Naive thymus-derived CD4-positive, alpha-beta T cell (primary cell): Measurements from ENCODE around the gene BAZ2A. TPM values are rescaled to one million over a fixed set of nuclear protein-coding genes. Genes with fewer than 3 reads are reported as not detected.
A peak's percentile ranks its signal among the peaks of the same experiment; 100 is the strongest.
"Not testable (repeated sequence)": the region's sequence is repeated elsewhere in the genome, so short reads cannot be mapped to it uniquely, and the experiment has no call there.

Source experiments
- ATAC-seq: fragments of 150-1000 bp; cut with Tn5 transposase; 2 replicates; pipeline ENCODE4 v1.10.0; 2021; ENCODE audit warnings: mild to moderate bottlenecking, moderate library complexity
- CTCF ChIA-PET: fragments of 350-600 bp; sonication (Branson Sonifier 250); formaldehyde crosslinking; loops from one replicate; lab custom pipeline; 2021; ENCODE audit warnings: antibody characterized with exemption; lab: Charles Lee
- POLR2A ChIA-PET: fragments of 350-600 bp; sonication (Branson Sonifier 250); formaldehyde crosslinking; loops from one replicate; lab custom pipeline; 2021; ENCODE audit warnings: antibody characterized with exemption, inconsistent platforms; lab: Charles Lee
- DNase-seq, 9 donors: peaks; one replicate each; pipeline versions ENCODE4 v3.0.0 to v3.0.0-alpha.2; 2020 to 2022; ENCODE audit warnings: mixed read lengths in 1 of 9
- H3K27ac ChIP-seq: one replicate; pipeline ENCODE4 v1.7.0; 2013; ENCODE audit warnings: mild to moderate bottlenecking, low read depth, low read length, moderate library complexity
- H3K27me3 ChIP-seq, 2 donors: one replicate each; pipeline ENCODE4 v1.7.0; 2013; ENCODE audit warnings: low read length in 2 of 2, mild to moderate bottlenecking in 2 of 2, moderate library complexity in 2 of 2; ENCODE audit not compliant: control insufficient read depth in 2 of 2, insufficient read depth in 2 of 2
- H3K36me3 ChIP-seq, 3 experiments: 1 replicate in 2 of 3; 2 replicates in 1 of 3; pipeline ENCODE4 v1.7.0; 2013; ENCODE audit warnings: low read length in 3 of 3, mild to moderate bottlenecking in 3 of 3, moderate library complexity in 1 of 3; ENCODE audit not compliant: insufficient read depth in 3 of 3, control insufficient read depth in 2 of 3
- H3K4me1 ChIP-seq, 2 donors: one replicate each; pipeline ENCODE4 v1.7.0; 2013; ENCODE audit warnings: low read length in 2 of 2, mild to moderate bottlenecking in 2 of 2, moderate library complexity in 1 of 2; ENCODE audit not compliant: control insufficient read depth in 2 of 2, insufficient read depth in 2 of 2
- H3K4me3 ChIP-seq: 2 replicates; pipeline ENCODE4 v1.7.0; 2013; ENCODE audit warnings: mild to moderate bottlenecking, low read length
- H3K9me3 ChIP-seq, 3 experiments: 1 replicate in 2 of 3; 2 replicates in 1 of 3; pipeline ENCODE4 v1.7.0; 2013; ENCODE audit warnings: low read length in 3 of 3; ENCODE audit not compliant: control insufficient read depth in 2 of 3
- H3K27ac Mint-ChIP-seq, 9 donors: one replicate each; pipeline ENCODE4 v1.8.0; 2020 to 2022; ENCODE audit warnings: mixed read lengths in 9 of 9, mild to moderate bottlenecking in 8 of 9, moderate library complexity in 5 of 9, inconsistent platforms in 2 of 9
- H3K27me3 Mint-ChIP-seq, 5 donors: one replicate each; pipeline ENCODE4 v1.8.0; 2021 to 2022; ENCODE audit warnings: mixed read lengths in 5 of 5, mild to moderate bottlenecking in 1 of 5
- H3K36me3 Mint-ChIP-seq, 5 donors: one replicate each; pipeline ENCODE4 v1.8.0; 2020 to 2022; ENCODE audit warnings: mixed read lengths in 5 of 5, mild to moderate bottlenecking in 3 of 5, inconsistent platforms in 1 of 5
- H3K4me1 Mint-ChIP-seq, 7 donors: one replicate each; pipeline ENCODE4 v1.8.0; 2020 to 2022; ENCODE audit warnings: mixed read lengths in 7 of 7, mild to moderate bottlenecking in 3 of 7, inconsistent platforms in 1 of 7
- H3K4me3 Mint-ChIP-seq, 10 donors: one replicate each; pipeline ENCODE4 v1.8.0; 2020 to 2022; ENCODE audit warnings: mild to moderate bottlenecking in 10 of 10, mixed read lengths in 10 of 10, moderate library complexity in 6 of 10, inconsistent platforms in 2 of 10
- H3K9me3 Mint-ChIP-seq, 11 donors: one replicate each; pipeline ENCODE4 v1.8.0; 2020 to 2022; ENCODE audit warnings: mixed read lengths in 11 of 11, mild to moderate bottlenecking in 4 of 11, inconsistent platforms in 1 of 11, moderate library complexity in 1 of 11
- intact Hi-C, 2 donors: fragments of 100-400 bp; cut with micrococcal nuclease; formaldehyde crosslinking; loops; one replicate each; pipeline ENCODE4 v1.15.1; 2023
- polyA plus RNA-seq, 2 donors: library from polyadenylated mRNA; unstranded; fragments of 300-500 nt; fragmentation: Illumina TruSeq; gene quantifications; one replicate each; pipeline ENCODE4 v1.2.3, GENCODE V29; 2021
- total RNA-seq, 6 experiments: library from RNA in 5 of 6; stranded (reverse) in 5 of 6; gene quantifications; 1 replicate in 5 of 6; 2 replicates in 1 of 6; pipeline ENCODE4 v1.2.3 and lab custom pipeline; 2021 to 2026

The BAZ2A gene
- total and polyA plus RNA-seq, 7 experiments from 2014 or later: 24.8 to 230 (median 178) TPM

DNA sequence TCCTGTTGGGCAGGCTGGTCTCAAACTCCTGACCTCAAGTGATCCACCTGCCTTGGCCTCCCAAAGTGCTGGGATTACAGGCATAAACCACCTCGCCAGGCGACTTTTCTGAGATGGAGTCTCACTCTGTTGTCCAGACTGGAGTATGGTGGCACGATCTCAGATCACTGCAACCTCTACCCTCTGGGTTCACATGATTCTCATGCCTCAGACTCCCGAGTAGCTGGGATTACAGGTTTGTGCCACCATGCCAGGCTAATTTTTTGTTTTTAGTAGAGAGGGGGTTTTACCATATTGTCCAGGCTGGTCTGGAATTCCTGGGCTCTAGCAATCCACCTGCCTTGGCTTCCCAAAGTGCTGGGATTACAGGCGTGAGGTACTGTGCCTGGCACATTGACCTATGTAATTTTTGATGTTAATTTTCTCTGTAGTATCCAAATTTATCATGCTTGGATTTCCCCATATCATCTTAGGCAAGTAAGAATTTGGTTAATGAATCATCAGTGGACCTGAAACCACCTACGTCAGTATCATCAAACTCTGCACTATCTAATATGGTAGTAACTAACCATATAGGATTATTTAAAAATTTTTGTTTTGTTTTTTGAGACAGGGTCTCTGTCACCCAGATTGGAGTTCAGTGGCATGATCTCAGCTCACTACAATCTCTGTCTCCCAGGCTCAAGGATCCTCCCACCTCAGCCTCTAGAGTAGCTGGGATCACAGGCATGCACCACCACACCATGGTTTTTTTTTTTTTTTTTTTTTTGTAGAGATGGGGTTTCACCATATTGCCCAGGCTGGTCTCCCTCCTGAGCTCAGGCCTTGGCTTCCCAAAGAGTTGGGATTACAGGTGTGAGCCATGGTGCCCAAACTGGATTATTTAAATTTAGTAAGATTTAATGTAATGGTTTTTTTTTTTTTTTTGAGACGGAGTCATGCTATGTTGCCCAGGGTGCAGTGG is 27.6 kb upstream of the BAZ2A start:
- ATAC-seq: no peak
- peaks cover 0 to 8% (median 0%) of the 10 kb centered on the region in 7 donors for H3K4me1 Mint-ChIP-seq
- CTCF ChIA-PET: interaction anchor here (0.7 to 1.7 kb wide), 4 partner anchors 12 to 455 kb away, joined by 3 to 4 read pairs (median 3); no protein-coding TSS in a partner anchor
- H3K4me3 Mint-ChIP-seq: no peak overlapping the region
- H3K27ac Mint-ChIP-seq: peak overlapping the region in 1 of 9 donors; percentile 23
- H3K36me3 ChIP-seq: no peaks in the 10 kb centered on the region
- intact Hi-C loops: no loop called here
- H3K36me3 Mint-ChIP-seq: peaks cover 0 to 19% (median 9%) of the 10 kb centered on the region in 5 donors
- H3K27ac ChIP-seq: no peak overlapping the region
- no peaks in the 10 kb centered on the region for H3K27me3 ChIP-seq
- H3K4me1 ChIP-seq: no peaks in the 10 kb centered on the region
- H3K9me3 Mint-ChIP-seq: peaks cover 3 to 21% (median 12%) of the 10 kb centered on the region in 11 donors
- no peak for DNase-seq
- no peaks in the 10 kb centered on the region for H3K27me3 Mint-ChIP-seq
- POLR2A ChIA-PET: interaction anchor here (0.6 kb wide), 2 partner anchors 11 kb away, joined by 3 read pairs; no protein-coding TSS in a partner anchor
- H3K4me3 ChIP-seq: no peak overlapping the region
- peaks cover 0 to 14% (median 0%) of the 10 kb centered on the region in 3 experiments for H3K9me3 ChIP-seq

DNA sequence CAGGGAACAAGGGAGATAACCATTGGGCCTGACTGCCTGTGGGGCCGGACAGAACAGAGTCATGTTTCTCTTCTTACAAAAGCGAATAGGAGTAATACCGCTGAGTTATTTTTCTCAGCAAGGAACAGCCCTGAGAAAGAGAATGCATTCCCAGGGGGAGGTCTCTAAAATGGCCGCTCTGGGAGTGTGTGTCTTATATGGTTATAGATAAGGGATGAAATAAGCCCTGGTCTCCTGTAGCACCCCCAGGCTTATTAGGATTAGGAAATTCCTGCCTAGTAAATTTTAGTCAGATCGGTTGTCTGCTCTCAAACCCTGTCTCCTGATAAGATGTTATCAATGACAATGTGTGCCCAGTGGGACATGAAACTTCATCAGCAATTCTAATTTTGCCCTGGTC is 23.7 kb upstream of the BAZ2A start:
- CTCF ChIA-PET, H3K4me1 ChIP-seq, POLR2A ChIA-PET, H3K27me3 Mint-ChIP-seq, ATAC-seq, H3K36me3 ChIP-seq, H3K27me3 ChIP-seq, H3K27ac ChIP-seq, H3K27ac Mint-ChIP-seq, H3K4me3 Mint-ChIP-seq, intact Hi-C loops, H3K4me1 Mint-ChIP-seq, H3K4me3 ChIP-seq: not testable (repeated sequence)
- DNase-seq: peak in 1 of 9 donors; percentile 6
- peaks cover 0 to 14% (median 0%) of the 10 kb centered on the region in 3 experiments for H3K9me3 ChIP-seq
- Mint-ChIP-seq H3K9me3 (peaks cover 3 to 24% (median 14%) of the 10 kb centered on the region in 11 donors), H3K36me3 (peaks cover 0 to 23% (median 9%) of the 10 kb centered on the region in 5 donors)

- H3K36me3 Mint-ChIP-seq: peaks cover 6 to 28% (median 14%) of the 10 kb centered on the region in 5 donors
- Histone ChIP-seq H3K4me1 (peaks cover 4 to 21% of the 10 kb centered on the region in 2 donors), H3K36me3 (peaks cover 0 to 19% (median 8%) of the 10 kb centered on the region in 3 experiments)
- DNase-seq, H3K4me3 ChIP-seq, H3K9me3 ChIP-seq, H3K9me3 Mint-ChIP-seq, ATAC-seq, H3K4me3 Mint-ChIP-seq, H3K27me3 ChIP-seq, H3K27me3 Mint-ChIP-seq, H3K27ac ChIP-seq, CTCF ChIA-PET: not testable (repeated sequence)
- H3K4me1 Mint-ChIP-seq: peaks cover 17 to 28% (median 26%) of the 10 kb centered on the region in 7 donors
- intact Hi-C loops: loop anchor here (5.0 kb wide), 2 partner anchors 464 to 721 kb away; partner anchors contain the start of genes PYM1 (in 1 of the 2) and STAT6 (in 1 of the 2)
- POLR2A ChIA-PET: interaction anchor here (0.6 to 8.3 kb wide), 6 partner anchors 13 to 501 kb away, joined by 3 to 88 read pairs (median 44); partner anchors contain the start of genes BAZ2A and PTGES3
- peak overlapping the region in 2 of 9 donors; percentile 43 to 84 for H3K27ac Mint-ChIP-seq
Observed at GRCh38 chr12:56648023-56648422, 17.9 kb upstream of the BAZ2A start.

DNA sequence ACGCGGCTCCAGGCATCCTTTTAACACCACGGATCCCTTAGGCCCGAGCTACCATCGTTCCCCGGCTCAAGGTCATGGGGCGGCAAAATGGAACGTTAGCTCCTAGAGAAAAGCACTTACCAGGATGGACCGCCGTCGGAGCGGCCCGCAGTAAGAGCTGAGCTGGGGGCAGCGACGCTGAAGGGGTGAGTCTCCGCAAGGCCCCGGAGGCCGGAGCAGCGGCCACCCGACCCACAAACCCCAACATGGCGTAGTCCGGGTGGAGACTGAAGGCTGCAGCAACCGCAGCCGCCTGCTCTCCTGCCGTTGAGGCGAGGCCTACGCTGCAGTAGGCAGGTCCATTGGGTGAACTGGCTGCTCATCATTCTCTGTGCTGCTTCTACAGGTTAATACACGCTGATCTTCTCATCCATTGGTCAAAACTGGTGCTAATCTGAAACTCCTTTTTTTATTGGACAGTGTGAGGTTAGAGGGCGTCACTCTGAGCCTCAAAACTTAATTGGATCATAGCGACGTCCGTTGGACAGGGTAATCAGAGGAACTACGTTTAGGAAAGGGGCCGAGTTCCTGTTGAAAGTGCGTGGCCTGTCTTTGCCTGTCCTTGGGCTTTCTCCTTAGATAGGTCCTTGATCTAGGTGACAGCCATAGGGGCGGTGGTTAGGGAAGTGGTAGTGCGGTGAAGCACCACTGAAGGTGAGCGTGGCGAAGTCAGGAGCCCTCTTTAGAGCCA is 15.8 kb upstream of the BAZ2A start, which contains the start of gene ATP5F1B:
Gene ATP5F1B (minus strand): TSS at position 268 of the 730 bp plus-strand sequence. CDS start 21 bp downstream, at position 247.
- Mint-ChIP-seq H3K36me3 (peaks cover 6 to 31% (median 15%) of the 10 kb centered on the region in 5 donors), H3K4me3 (peak within 1 kb of the TSS; percentile 82 to 98 (median 94)), H3K27me3 (no peaks in the 10 kb centered on the region), H3K9me3 (no peaks in the 10 kb centered on the region), H3K4me1 (peaks cover 17 to 39% (median 34%) of the 10 kb centered on the region in 7 donors), H3K27ac (peak within 1 kb of the TSS; percentile 97 to 100 (median 99))
- Histone ChIP-seq H3K27ac (peak within 1 kb of the TSS; percentile 93), H3K27me3 (no peaks in the 10 kb centered on the region), H3K4me1 (peaks cover 4 to 21% of the 10 kb centered on the region in 2 donors), H3K36me3 (peaks cover 12 to 34% (median 18%) of the 10 kb centered on the region in 3 experiments), H3K4me3 (peak within 1 kb of the TSS; percentile 83), H3K9me3 (no peaks in the 10 kb centered on the region)
- ChIA-PET CTCF (interaction anchor here (0.6 to 2.3 kb wide), 4 partner anchors 9 to 64 kb away, joined by 3 to 10 read pairs (median 4); no protein-coding TSS in a partner anchor), POLR2A (interaction anchor here (0.6 to 8.3 kb wide), 27 partner anchors 8 to 672 kb away, joined by 3 to 88 read pairs (median 3); partner anchors contain the start of genes BAZ2A, NACA, PTGES3 and RAB5B)
- intact Hi-C loops: loop anchor here (1.0 to 5.0 kb wide), 8 partner anchors 10 to 719 kb away; partner anchors contain the start of genes BAZ2A (in 2 of the 2), NACA (in 2 of the 2), PTGES3 (in 2 of the 2) and PRIM1 (in 1 of the 2)
- peak; percentile 65 to 97 (median 93) for DNase-seq
- peak; percentile 97 for ATAC-seq

DNA sequence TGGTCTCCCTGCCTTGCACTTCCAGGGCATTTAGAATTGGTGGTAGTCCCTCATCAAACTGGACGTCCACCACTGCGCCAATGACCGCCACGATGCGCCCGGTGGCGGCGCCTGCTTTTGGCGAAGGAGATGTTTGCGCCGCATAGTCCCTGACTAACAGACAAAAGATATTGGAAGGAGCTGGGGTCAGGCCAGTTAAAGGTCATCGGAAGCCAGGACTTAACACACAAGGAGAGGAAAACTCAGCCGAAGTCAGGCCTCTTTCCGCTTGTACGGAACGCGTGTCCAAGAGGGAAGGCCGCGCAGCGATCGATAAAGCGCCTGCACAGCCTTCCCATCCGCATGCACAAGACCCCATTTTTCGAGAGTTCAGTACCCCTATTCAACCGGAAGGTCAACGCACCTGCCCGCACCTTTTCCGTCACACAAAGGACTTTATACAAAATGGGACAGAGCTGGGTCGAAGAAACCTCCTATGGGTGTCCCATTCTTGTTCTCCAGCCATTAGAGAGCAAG is 15.1 kb upstream of the BAZ2A start:
- ATAC-seq (no peak), DNase-seq (peak in 1 of 9 donors; percentile 25)
- H3K4me3 ChIP-seq: peak overlapping the region; percentile 83
- ChIA-PET POLR2A (interaction anchor here (0.5 to 8.3 kb wide), 15 partner anchors 10 to 672 kb away, joined by 3 to 88 read pairs (median 5); partner anchors contain the start of genes BAZ2A, NACA, PTGES3 and RAB5B), CTCF (interaction anchor here (2.3 kb wide), 1 partner anchor 9 kb away, joined by 10 read pairs; no protein-coding TSS in a partner anchor)
- peak overlapping the region; percentile 93 for H3K27ac ChIP-seq
- H3K27me3 ChIP-seq: no peaks in the 10 kb centered on the region
- H3K9me3 Mint-ChIP-seq: no peaks in the 10 kb centered on the region
- no peaks in the 10 kb centered on the region for H3K9me3 ChIP-seq
- H3K27ac Mint-ChIP-seq: peak overlapping the region; percentile 97 to 100 (median 99)
- H3K27me3 Mint-ChIP-seq: no peaks in the 10 kb centered on the region
- peaks cover 17 to 43% (median 36%) of the 10 kb centered on the region in 7 donors for H3K4me1 Mint-ChIP-seq
- H3K4me1 ChIP-seq: peaks cover 4 to 21% of the 10 kb centered on the region in 2 donors
- peaks cover 6 to 33% (median 15%) of the 10 kb centered on the region in 5 donors for H3K36me3 Mint-ChIP-seq
- intact Hi-C loops: loop anchor here (5.0 kb wide), 2 partner anchors 467 to 718 kb away; partner anchors contain the start of genes PYM1 (in 1 of the 2) and STAT6 (in 1 of the 2)
- peaks cover 12 to 40% (median 23%) of the 10 kb centered on the region in 3 experiments for H3K36me3 ChIP-seq
- H3K4me3 Mint-ChIP-seq: peak overlapping the region; percentile 82 to 98 (median 94)
